GM21529 (cell line): ENCODE data around the gene SYCE1L.
"Not testable (repeated sequence)": the region's sequence is repeated elsewhere in the genome, so short reads cannot be mapped to it uniquely, and the experiment has no call there.

Experiments
- ATAC-seq: cut with Tn5 transposase; IDR thresholded peaks from one replicate; pipeline ENCODE4 v1.9.1; 2021; ENCODE audit not compliant: unreplicated experiment

The SYCE1L gene

GRCh38 chr16:77242471-77242870, 43.3 kb downstream of the SYCE1L start:
- not testable (repeated sequence) for ATAC-seq

DNA sequence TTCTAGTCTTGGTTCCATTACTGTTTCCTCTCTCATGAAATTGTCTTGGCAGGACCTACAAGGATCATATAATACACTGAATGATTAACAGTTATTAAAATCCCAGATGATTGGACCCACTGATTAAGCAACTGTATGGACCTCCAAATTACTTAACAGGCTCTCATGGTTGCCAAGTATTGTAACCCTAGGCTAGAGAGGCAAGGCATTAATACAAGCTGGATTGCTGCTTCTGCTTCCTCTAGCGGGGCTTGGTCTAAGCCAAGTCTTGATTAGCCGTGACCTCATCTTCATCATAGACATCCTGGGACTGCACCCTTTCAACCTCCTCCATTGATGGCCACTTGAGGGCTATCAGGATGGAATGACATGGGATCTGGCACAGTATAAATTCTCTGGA, 46.9 kb downstream of the SYCE1L start:
- ATAC-seq, result no peak

- no peak for ATAC-seq
Measured at GRCh38 chr16:77250400-77250799, 51.2 kb downstream of the SYCE1L start.
